Activated CD4-positive, alpha-beta T cell treated with anti-CD3 and anti-CD28 coated beads, Interleukin-2, amount 50 U/mL, for 24 hours (primary cell): ENCODE results near the gene LATS1.
A peak's percentile ranks its signal among the peaks of the same experiment; 100 is the strongest.
"Not testable (repeated sequence)": the region's sequence is repeated elsewhere in the genome, so short reads cannot be mapped to it uniquely, and the experiment has no call there.

Source experiments
- DNase-seq, 2 donors: peaks; one replicate each; pipeline ENCODE4 v3.0.0-alpha.2; 2020; ENCODE audit warnings: low read depth in 1 of 2, low spot score in 1 of 2

LATS1 gene

GRCh38 chr6:149672265-149672664 lies 45.6 kb downstream of the LATS1 start:
- DNase-seq = not testable (repeated sequence)

DNA sequence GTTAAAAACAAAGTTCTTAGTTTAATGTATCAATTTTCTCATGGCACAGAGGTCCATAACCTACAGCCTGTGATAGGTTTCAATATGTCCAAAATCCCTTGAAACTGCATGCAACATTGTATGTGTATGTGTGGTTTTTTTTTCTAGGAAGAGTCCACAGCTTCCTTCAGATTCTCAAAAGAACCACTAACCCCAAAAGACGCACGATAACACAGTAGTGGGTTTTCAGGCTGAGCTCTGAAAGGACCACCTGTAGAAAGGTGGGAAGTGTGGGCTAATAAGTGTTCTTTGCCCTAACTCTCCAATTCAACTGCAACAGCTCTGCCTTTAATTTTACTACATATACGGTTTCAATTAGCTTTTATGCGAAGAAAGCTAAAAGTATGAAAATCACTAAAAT lies 57.9 kb downstream of the LATS1 start:
- DNase-seq = no peak

DNA sequence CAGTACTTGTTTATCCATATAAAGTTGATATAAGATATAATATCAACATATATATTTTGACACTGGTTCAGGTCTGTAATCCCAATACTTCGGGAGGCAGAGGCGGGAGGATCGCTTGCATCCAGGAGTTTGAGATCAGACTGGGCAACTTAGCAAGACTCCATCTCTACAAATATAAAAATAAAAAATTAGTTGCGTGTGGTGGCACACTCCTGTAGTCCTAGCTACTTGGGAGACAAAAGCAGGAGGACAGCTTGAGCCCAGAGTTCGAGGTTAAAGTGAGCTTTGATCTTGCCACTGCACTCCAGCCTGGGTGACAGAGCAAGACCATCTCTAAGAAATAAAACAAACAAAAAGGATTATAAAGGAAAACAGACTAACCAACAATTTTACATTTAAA lies 60.5 kb downstream of the LATS1 start:
- DNase-seq = no peak

GRCh38 chr6:149651056-149651455 lies 66.8 kb downstream of the LATS1 start:
- no peak for DNase-seq

GRCh38 chr6:149648148-149649145 lies 69.5 kb downstream of the LATS1 start, which contains the start of gene KATNA1:
Gene KATNA1 (minus strand): TSS chr6:149648714. CDS start chr6:149638547, 10,167 bp downstream.
- DNase-seq = peak; percentile 74 to 81

GRCh38 chr6:149646599-149646998 lies 71.3 kb downstream of the LATS1 start:
- DNase-seq = no peak

- no peak for DNase-seq
Measured at GRCh38 chr6:149642829-149643580, 74.9 kb downstream of the LATS1 start.

DNA sequence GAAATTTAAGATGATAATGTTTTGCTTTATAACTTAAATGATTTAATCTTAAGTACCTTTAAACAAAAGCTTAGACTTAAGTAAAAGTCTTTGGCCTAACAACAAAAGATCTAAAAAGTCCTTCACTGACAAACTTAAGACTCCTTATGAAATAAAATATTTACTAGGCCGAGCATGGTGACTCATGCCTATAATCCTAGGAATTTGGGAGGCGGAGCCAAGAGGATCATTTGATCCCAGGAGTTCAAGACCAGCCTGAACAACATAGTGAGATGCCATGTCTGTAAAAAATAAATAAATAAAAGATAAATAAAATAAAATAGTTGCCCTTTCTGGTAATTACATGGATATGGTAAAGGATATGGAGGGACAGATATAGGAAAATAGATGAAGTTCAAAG lies 81.8 kb downstream of the LATS1 start:
- DNase-seq = no peak

DNA sequence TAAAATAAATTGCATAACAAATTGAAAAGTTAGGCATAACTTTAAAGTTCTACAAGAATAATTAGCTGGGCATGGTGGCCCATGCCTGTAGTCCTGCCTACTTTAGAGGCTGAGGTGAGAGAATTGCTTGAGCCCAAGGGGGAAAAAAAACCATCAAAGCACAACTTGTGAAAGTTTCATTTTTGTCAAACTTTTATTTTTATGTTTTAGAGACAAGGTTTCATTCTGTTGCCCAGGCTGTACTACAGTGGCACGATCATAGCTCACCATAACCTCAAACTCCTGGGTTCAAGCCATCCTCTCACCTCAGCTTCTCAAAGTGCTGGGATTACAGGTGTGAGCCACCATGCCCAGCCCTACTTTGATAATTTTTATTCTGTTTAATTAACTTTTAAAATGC lies 83.6 kb downstream of the LATS1 start:
- DNase-seq = no peak

GRCh38 chr6:149628875-149629510 lies 88.9 kb downstream of the LATS1 start:
- DNase-seq = no peak

GRCh38 chr6:149627672-149628071 lies 90.2 kb downstream of the LATS1 start:
- DNase-seq = no peak

DNA sequence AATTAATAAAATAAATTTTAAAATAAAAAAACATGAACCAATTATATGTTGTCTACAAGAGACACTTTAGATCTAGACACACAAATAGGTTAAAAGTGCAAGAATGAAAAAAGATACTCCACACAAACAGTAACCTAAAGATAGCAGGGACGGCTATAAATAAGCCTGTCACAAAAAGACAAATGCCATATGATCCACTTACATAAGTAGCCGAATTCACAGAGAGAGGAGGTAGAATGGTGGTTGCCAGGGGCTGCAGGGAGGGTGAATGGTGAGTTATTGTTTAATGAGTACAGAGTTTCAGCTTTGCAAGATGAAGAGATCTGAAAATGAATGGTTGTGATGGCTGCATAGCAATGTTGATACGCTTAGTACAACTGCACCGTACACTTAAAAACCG lies 102.1 kb downstream of the LATS1 start:
- no peak for DNase-seq

DNA sequence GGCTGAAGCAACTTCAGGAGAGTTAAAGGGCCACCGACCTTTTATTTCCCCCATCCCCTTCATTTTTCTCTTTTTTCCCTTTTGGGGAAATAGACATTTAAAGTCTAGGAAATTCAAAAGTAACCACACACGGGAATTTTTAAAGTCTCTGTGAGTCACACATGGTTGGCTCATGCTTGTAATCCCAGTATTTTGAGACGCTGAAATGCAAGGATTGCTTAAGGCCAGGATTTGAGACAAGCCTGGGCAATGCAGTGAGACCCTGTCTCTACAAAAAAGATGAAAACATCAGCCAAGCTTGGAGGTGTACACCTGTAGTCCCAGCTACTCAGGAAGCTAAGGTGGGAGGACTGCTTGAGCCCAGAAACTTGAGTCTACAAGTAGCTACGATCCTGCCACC lies 103.6 kb downstream of the LATS1 start:
- DNase-seq = no peak

- DNase-seq = no peak
Measured at GRCh38 chr6:149608381-149608982, 109.4 kb downstream of the LATS1 start.
